H1 (cell line): ENCODE measurements around the gene TMA7B.

Experiments
- EP300 ChIP-seq, 2 experiments: IDR thresholded peaks; 1 replicate in 1 of 2; 2 replicates in 1 of 2; pipeline ENCODE4 v1.6.1; 2011 to 2012; ENCODE audit warnings: low read depth in 2 of 2, low read length in 2 of 2, mild to moderate bottlenecking in 2 of 2, borderline replicate concordance in 1 of 2, inconsistent platforms in 1 of 2, moderate library complexity in 1 of 2
- JUN ChIP-seq: IDR thresholded peaks from 2 replicates; pipeline ENCODE4 v1.6.1; 2011; ENCODE audit warnings: low read depth, mild to moderate bottlenecking, improper control_type of control experiment, low read length
- RAD21 ChIP-seq, 2 experiments: IDR thresholded peaks in 1 of 2; conservative IDR thresholded peaks in 1 of 2; 2 replicates each; pipeline ENCODE4 v1.6.1; 2011; ENCODE audit warnings: low read depth in 2 of 2, low read length in 2 of 2, improper control_type of control experiment in 1 of 2, inconsistent platforms in 1 of 2, mild to moderate bottlenecking in 1 of 2, moderate library complexity in 1 of 2
- SIN3A ChIP-seq, 2 experiments: IDR thresholded peaks in 1 of 2; conservative IDR thresholded peaks in 1 of 2; 2 replicates each; pipeline ENCODE4 v1.6.1; 2011 to 2012; ENCODE audit warnings: low read length in 2 of 2, improper control_type of control experiment in 1 of 2, low read depth in 1 of 2, mild to moderate bottlenecking in 1 of 2
- SIX5 ChIP-seq: IDR thresholded peaks from 2 replicates; pipeline ENCODE4 v1.6.1; 2011; ENCODE audit warnings: mild to moderate bottlenecking, low read depth, low read length
- SP1 ChIP-seq: IDR thresholded peaks from 2 replicates; pipeline ENCODE4 v1.6.1; 2011; ENCODE audit warnings: low read depth, low read length
- SRF ChIP-seq: IDR thresholded peaks from 2 replicates; pipeline ENCODE4 v1.6.1; 2011; ENCODE audit warnings: mild to moderate bottlenecking, low read depth, low read length, moderate library complexity
- SUZ12 ChIP-seq: fragments of 200-600 bp; sonication (generic); IDR thresholded peaks from 2 replicates; pipeline ENCODE4 v1.6.1; 2012; ENCODE audit warnings: mild to moderate bottlenecking, inconsistent platforms, low read length, moderate library complexity, mixed read lengths
- TF ChIP-seq, protein P1 (sequence below), 3 experiments: IDR thresholded peaks; 1 replicate in 2 of 3; 2 replicates in 1 of 3; pipeline versions ENCODE4 v1.5.1 to v1.6.1; 2011; ENCODE audit warnings: low read length in 3 of 3, mild to moderate bottlenecking in 3 of 3, inconsistent platforms in 2 of 3, low read depth in 1 of 3, moderate library complexity in 1 of 3; ENCODE audit not compliant: insufficient read depth in 1 of 3; ENCODE audit errors: control extremely low read depth in 1 of 3
- TF ChIP-seq, protein P2 (sequence below): IDR thresholded peaks from 2 replicates; pipeline ENCODE4 v1.6.1; 2012; ENCODE audit warnings: inconsistent platforms

DNA sequence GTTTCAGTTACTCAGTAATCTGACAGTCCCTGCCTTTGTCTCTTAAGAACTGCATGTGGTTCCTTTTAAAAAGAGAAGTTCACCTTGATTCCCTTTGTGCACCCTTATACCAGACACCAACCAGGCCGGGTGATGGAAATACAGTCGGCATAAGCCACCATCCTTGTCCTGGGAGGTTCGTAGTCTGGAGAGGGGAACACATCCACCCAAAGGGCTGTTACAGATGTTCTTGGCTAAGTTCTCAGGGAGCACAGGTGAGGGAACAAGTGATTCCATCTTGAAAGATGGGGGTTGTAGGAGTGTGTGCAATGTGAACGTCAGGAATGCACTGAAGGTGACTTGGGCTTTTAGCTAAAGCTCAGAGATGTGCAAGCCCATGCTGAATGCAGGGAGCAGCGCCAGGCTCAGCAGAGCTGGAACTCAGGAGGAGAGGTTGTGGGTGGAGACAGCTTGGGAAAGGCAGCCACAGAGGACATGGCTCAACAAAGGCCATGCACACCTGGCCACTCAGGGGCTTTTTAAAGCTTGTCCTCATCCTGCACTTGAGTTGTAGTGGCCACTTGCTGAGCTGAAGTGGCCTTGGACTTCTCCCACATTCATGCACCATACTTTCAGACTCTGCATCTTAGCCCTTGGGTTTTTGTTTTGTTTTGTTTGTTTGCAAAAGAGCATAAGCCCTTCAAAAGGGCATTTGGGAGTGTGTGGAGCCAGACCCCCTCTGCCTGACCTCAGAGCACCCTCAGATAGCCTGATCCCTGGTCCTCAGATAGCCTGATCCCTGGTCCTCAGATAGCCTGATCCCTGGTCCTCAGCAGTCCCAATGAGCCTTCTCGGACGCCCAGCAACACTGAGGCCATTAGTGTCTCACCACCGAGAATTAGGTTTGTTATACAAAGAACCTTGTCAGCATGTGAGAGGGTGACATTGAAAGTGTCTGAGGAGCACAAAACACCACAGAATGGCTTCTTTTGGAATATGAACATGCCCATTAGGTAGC is 12.7 kb upstream of the TMA7B start:
- TF ChIP-seq, protein P1, sequence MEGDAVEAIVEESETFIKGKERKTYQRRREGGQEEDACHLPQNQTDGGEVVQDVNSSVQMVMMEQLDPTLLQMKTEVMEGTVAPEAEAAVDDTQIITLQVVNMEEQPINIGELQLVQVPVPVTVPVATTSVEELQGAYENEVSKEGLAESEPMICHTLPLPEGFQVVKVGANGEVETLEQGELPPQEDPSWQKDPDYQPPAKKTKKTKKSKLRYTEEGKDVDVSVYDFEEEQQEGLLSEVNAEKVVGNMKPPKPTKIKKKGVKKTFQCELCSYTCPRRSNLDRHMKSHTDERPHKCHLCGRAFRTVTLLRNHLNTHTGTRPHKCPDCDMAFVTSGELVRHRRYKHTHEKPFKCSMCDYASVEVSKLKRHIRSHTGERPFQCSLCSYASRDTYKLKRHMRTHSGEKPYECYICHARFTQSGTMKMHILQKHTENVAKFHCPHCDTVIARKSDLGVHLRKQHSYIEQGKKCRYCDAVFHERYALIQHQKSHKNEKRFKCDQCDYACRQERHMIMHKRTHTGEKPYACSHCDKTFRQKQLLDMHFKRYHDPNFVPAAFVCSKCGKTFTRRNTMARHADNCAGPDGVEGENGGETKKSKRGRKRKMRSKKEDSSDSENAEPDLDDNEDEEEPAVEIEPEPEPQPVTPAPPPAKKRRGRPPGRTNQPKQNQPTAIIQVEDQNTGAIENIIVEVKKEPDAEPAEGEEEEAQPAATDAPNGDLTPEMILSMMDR (IDR thresholded peaks at IDR 0.05; ENCODE audit: control extremely low read depth in 1 of 3, insufficient read depth in 1 of 3, low read depth in 1 of 3, low read length in 3 of 3), result no peak
- TF ChIP-seq SP1 (no peak), SUZ12 (no peak), SIN3A (conservative IDR thresholded peaks at IDR 0.05 in 1 of 2, IDR thresholded peaks at IDR 0.05 in 1 of 2; ENCODE audit: low read depth in 1 of 2, low read length in 2 of 2) (no peak), SRF (no peak), JUN (no peak), EP300 (IDR thresholded peaks at IDR 0.05; ENCODE audit: borderline replicate concordance in 1 of 2, low read depth in 2 of 2, low read length in 2 of 2) (no peak), RAD21 (IDR thresholded peaks at IDR 0.05 in 1 of 2, conservative IDR thresholded peaks at IDR 0.05 in 1 of 2; ENCODE audit: low read depth in 2 of 2, low read length in 2 of 2) (no peak), SIX5 (no peak)
- TF ChIP-seq, protein P2, sequence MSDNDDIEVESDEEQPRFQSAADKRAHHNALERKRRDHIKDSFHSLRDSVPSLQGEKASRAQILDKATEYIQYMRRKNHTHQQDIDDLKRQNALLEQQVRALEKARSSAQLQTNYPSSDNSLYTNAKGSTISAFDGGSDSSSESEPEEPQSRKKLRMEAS, result no peak
